GM20000 (cell line): ENCODE data around the gene MCF2L2.

Experiments
- DNase-seq: peaks from one replicate; pipeline ENCODE4 v3.0.0; 2012; ENCODE audit warnings: low spot score
- TF ChIP-seq, protein P1 (sequence below): IDR thresholded peaks from 2 replicates; pipeline ENCODE4 v1.5.1; 2012; ENCODE audit warnings: mild to moderate bottlenecking, control low read depth; ENCODE audit errors: extremely low read depth, missing control alignments

The MCF2L2 gene

DNA sequence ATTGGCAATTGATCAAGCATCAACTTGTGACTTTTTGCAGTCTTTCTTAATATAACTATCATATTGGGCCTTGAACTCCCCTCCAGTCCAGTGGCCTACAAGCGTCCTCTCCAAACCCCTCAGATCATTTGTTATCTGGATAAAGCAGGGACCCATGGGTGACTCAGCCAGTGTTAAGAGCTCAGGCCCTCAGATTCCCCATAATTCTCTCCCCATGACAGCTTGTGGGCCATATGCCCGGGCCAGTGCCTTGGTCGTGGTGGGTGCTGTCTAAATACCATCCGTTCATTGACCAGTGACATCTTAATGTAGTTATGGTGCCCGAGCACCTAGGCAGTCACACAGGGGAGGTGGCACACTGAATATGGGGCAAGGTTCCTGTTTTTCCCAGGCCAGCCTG lies 18.1 kb downstream of the MCF2L2 start:
- TF ChIP-seq, protein P1, sequence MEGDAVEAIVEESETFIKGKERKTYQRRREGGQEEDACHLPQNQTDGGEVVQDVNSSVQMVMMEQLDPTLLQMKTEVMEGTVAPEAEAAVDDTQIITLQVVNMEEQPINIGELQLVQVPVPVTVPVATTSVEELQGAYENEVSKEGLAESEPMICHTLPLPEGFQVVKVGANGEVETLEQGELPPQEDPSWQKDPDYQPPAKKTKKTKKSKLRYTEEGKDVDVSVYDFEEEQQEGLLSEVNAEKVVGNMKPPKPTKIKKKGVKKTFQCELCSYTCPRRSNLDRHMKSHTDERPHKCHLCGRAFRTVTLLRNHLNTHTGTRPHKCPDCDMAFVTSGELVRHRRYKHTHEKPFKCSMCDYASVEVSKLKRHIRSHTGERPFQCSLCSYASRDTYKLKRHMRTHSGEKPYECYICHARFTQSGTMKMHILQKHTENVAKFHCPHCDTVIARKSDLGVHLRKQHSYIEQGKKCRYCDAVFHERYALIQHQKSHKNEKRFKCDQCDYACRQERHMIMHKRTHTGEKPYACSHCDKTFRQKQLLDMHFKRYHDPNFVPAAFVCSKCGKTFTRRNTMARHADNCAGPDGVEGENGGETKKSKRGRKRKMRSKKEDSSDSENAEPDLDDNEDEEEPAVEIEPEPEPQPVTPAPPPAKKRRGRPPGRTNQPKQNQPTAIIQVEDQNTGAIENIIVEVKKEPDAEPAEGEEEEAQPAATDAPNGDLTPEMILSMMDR = no peak
- no peak for DNase-seq

DNA sequence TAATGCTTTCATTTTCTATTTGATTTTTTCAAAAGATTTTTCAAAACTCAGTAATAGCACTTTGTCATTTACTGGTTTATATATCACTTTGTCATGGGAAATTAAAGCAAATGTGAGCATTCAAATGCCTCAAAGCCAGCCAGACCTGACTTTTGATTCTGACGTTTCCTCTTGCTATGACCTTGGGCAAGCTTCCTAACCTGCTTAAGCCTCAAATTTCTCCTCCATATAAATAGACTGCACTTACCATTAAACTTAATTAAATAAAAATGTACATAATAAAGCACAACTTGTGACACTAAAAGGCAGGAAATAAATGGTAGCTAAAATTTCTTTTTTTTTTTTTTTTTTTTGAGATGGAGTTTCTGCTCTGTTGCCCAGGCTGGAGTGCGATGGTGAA lies 19.2 kb downstream of the MCF2L2 start:
- DNase-seq = no peak

DNA sequence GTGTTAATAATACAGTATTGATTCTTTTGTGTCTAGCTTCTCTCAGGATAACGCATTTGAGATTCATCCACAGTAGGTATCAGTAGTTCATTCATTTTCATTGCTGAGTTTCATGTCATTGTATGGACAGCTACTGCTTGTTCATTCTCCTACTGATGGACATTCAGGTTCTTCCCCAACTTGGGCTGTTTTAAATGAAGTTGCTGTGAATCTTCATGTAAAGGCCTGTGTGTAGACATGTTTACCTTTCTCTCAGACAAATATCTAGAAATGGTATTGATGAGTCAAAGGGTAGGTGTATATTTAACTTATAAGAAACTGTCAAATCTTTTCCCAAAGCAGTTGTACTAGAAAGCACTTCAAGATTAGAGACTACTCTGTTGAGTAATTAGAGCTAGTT lies 26.7 kb downstream of the MCF2L2 start:
- DNase-seq = no peak
- TF ChIP-seq, protein P1 = no peak

More for the DNA sequence above, 19.2 kb downstream of the MCF2L2 start:
- TF ChIP-seq, protein P1 = no peak

DNA sequence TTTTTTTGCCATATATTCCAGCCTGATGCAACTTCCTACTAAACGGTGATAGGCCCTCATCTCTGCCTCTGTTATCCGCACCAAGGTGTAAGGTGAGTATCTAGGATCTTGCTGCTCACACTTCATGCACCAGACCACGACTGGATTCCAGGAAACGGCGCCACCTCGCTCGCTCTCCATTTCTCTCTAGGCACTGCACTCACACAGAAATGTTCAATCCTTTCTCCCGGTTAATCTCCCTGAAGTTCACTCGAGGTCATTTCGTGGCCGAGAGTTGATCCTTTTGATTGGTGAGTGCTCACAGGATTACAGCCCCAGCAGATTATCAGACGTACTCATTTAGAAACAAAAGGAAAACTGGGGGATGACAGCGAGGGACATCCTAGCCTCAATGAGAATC lies 28.1 kb downstream of the MCF2L2 start:
- DNase-seq = no peak
- TF ChIP-seq, protein P1 = no peak

DNA sequence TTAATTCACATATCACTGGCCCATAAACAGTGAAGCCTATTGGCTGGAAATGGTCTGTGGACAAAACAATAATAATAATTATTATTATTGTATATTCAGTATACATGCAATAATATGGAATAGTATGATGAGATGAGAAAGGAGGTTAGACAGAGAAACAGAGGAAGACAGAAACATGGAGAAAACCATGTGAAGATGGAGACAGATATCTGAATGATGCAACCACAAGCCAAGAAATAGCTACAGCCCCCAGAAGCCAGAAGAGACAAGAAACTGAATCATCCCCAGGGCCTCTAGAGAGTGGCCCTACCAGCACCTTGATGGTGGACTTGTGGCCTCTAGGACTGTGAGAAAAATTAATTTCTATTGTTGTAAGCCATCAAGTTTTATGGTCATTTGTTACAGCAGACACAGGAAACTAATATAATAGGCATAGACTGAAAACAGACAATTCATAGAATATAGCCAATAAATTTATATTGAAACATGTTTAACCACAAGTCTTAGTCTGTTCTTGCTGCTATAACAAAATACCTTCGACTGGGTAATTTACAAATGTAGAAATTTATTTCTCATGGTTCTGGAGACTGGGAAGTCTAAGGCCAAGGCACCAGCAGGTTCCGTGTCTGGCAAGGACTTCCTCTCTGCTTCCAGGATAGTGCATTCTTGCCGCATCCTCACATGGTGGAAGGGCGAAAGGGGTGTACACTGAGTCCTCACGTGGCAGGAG lies 31.6 kb downstream of the MCF2L2 start:
- TF ChIP-seq, protein P1 = no peak
- no peak for DNase-seq

DNA sequence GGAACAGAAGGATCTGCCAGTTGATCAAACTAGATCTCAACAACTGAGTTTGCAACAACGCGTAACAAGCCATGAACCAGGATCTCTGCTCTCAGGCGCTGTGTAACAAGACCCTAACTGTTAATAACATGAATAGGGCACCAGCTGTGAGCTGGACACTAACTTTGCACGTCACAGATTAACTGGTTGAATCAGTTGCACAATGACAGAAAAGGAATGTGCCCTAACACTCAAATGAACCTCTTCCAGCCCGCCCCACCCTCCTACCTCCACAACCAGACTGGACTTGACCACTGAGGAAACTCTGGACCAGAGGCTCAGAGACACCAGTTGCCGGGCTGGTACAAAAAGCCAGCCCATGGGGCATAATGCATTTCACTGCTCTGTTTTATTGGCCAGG lies 34.3 kb downstream of the MCF2L2 start:
- no peak for DNase-seq

DNA sequence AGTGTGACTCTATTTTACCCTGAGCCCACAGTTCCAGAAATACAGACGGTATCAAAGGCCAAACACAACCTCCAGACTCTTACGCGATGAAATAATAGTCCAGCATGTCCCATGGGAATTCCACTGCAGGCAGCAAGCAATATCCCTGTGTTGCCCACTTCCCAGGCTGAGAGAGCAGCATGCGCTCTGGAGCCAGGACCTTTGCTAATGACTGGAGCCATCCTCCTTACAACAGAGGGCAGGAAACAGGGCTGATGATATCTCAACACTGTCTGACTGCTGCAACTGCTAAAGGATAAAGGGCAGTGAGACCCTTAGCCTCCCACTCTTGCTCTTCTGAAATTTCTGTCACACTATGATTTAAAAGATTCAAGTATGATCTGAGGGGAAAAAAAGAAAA lies 34.8 kb downstream of the MCF2L2 start:
- DNase-seq = no peak
- TF ChIP-seq, protein P1 = no peak

More for the DNA sequence above, 34.3 kb downstream of the MCF2L2 start:
- TF ChIP-seq, protein P1 = no peak
